GM03348 (cell line): ENCODE results near the gene TREML1.
"Not testable (repeated sequence)": the region's sequence is repeated elsewhere in the genome, so short reads cannot be mapped to it uniquely, and the experiment has no call there.

Source experiments
- DNase-seq: peaks from one replicate; pipeline ENCODE4 v3.0.0; 2012; ENCODE audit warnings: low spot score

TREML1 gene, protein sequence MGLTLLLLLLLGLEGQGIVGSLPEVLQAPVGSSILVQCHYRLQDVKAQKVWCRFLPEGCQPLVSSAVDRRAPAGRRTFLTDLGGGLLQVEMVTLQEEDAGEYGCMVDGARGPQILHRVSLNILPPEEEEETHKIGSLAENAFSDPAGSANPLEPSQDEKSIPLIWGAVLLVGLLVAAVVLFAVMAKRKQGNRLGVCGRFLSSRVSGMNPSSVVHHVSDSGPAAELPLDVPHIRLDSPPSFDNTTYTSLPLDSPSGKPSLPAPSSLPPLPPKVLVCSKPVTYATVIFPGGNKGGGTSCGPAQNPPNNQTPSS

DNA sequence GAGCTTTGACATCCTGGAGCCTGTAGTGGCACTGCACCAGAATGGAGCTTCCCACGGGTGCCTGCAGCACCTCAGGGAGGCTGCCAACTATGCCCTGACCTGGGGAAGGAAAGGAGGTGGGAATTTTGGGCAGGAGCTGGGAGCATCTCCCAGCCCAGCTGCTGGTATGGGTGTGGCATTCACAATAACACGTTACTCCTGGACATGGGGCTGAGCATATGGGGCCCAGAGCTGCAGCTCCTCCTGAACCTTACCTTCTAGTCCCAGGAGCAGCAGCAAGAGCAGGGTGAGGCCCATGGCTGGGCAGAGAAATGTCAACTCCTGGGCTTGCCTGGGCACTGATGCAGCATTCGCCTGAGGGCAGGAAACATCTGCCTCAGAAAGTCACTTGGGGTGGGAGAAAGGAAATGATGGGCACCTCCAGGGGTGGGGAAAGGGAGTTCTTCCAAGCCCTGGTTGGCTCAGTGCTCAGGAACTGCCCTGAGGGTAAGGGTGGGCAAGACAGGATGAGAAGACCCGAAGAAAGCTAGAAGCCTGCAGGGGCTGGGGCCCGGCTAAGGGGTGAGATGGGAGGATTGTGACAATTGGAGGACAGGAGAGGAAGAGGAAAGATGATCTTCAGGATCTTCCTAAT is at the start of gene TREML1:
TREML1 (minus strand) TSS at position 356 of the 634 bp plus-strand sequence; CDS start at position 297, 59 bp downstream.
- no peak for DNase-seq

GRCh38 chr6:41201764-41202173 is 47.6 kb upstream of the TREML1 start:
- DNase-seq, result no peak

DNA sequence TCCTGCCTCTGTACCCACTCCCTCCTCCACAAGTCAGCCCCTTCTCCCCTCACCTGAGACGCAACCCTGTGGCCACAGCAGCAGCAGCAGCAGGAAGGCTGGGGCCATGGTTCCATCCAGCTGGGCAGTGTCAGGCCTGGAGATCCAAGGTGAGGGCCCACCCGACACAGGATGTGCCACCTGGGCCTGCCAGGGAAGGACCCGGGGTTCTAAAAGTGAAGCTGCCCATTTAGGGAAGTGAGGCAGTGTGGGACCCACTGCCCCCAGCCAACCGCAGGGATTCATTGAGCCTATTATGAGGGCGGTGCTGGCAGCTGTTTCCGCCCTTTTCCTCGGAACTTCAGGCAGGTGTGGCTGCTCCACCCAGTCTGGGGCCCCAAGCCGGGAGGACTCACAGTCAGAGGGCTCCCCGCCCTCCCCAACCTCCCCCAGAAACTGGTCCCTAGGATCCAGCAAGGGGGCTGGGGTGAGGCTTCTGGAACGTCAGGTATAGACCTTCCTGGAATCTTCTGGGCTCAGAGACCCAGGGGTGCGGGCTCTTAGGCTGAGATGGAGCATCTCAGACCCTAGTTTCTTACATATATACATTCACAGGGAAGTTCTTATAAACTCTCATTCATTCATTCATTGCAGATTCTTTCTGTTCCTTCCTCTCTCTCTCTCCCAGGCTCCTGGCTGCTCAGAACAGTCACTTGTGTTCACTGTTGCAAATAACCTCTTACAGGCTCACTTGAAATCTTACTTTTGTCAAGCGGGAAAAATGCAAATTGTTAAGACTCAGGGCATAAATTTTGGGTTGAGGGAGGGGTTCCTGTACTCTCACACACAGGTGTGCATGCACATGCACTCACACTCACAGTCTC is 47.0 kb upstream of the TREML1 start, which contains the start of gene TREML2:
TREML2 (minus strand) TSS at position 249 of the 863 bp plus-strand sequence; CDS start at position 108, 141 bp downstream.
- DNase-seq, result no peak

DNA sequence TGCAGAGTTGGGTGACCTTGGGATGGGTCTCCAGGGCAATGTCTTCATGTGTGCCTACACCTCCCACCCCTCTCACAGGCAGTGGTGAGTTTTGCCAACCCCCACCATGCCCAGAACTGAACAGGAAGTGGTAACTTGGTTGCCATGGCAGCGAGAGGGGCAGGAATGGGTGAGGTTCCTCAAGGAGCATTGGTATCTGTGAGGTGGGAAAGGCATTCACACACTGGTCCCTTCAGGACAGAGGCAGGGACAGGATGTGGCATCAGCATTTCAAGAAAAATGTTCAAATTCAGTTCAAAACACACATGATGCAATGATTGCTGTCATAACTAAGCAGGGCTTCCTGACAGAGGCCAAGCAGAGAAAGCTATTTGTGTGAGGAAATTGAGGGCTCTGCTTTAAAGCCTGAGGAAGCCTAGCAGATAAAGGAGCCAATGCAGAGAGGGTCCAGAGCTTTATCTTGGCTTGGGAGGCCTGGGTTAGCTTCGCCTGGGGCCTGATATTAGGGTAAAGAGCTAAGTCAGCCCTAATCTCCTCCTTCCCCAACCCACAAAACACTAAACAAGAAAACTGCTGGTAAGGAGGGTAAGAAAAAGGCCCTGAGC is 46.3 kb upstream of the TREML1 start:
- DNase-seq, result no peak

DNA sequence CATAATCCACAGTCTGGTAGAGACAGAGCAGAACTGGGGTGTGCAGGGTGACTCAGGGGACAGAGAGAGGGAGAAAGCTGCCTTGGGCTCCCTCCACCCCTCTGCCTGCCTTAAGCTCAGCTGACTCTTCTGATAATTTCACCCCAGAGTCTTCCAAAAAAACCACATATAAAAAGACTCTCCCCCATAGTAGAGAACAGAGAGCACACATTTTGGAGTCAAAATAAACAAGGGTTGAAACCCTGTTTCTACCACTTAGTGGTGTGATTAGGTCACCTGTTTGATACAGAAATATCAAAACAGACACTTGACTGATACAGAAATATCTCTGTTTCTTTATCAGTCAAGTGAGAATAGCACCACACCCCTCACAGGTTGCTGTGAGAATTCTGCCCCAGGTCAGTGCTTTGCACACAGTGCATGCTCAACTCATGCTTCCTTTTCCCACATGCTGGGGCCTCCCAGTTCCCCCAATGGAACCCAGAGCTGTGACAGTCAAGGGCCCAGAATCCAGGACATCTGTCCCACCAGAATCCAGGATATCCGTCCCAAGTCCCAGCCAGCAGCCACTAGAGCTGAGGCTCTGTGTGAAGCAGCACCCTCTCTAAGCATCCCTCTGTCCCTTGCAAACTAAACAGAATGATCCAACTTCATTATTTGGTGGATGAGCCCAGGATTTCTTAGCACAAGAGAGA is 45.6 kb upstream of the TREML1 start:
- DNase-seq, result no peak

- no peak for DNase-seq
These were observed 43.1 kb upstream of the TREML1 start for GRCh38 chr6:41197234-41197633.

GRCh38 chr6:41194386-41194785 is 40.2 kb upstream of the TREML1 start:
- no peak for DNase-seq

DNA sequence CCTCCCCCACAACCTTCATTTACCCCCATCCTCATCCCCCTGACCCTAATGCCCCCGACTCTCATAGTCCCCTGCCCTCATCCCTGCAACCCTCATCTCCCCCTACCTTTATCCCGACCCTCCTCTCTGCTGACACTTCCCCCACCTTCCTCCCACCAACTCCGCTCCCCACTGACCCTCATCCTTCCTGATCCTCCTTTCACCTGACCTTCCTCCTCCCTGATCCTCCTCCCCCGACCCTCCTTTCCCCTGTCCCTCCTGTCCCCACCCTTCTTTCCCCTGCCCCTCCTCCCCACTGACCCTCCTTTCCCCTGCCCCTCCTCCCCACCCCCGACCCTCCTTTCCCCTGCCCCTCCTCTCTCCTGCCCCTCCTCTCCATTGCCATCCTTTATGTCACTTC is 39.7 kb upstream of the TREML1 start:
- DNase-seq, result no peak

DNA sequence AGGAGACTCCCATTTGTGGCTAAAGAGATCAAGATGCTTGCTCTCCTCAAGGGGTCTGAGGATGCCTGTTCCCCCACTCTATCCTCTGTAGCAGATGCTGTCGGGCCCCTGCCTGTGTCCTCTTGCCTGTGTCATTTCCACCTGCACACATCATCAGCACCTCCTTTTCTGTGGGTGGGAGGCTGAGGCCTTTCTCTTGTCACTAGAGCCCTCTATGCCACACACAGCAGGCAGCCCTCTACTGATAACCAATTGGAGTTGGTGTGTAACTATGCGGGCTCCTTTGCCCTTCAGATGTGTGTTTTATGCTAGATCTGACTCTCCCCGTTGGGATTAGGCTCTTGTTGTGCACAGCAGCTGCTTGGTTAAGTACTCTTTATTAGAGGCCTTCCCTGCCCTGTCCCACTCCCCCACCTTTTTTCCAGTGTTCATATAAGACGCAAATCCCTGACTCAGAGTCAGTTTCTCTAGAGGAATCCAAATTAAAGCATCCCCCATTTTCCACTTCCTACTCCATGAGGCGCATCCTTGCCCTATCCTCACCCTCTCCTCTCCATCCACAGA is 39.1 kb upstream of the TREML1 start:
- DNase-seq, result no peak

DNA sequence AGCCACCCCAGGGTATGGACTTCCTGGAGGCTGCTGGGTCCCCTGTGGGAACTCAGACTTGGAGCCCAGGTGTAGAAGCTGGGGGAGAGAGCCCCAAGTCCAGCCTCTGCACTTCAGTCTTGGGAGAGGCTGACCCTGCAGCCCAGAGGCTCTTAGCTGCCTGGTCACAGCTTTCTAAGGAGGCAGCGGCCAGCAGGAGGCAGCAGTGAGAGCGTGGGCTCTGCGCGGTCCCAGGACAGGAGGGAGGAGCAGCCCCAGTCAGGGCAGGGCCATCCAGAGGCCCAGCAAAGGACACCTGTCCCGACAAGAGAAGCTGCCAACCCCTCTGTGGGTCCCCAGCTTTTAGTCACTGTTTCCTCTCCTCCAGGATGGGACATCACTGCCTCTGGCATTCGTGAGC is 37.4 kb upstream of the TREML1 start:
- peak; percentile 57 for DNase-seq

DNA sequence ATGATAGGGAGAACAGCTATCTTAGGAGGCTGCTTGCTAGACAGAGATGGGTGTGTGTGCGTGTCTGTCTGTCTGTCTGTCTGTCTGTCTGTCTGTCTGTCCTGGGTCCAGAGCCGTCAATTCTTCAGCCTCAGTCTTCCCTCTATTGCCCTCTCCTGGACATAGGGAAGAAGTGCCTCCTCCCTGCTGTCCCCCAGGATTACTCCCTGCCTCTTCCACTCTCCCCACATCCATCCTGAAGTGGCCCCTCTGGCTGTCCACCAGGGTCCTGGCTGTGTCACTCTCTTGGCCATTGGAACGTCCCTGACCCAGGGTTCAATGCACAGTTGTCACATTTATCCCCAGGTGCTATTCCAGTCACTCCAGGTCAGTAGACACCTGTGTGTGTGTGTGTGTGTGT is 36.6 kb upstream of the TREML1 start:
- DNase-seq, result no peak

DNA sequence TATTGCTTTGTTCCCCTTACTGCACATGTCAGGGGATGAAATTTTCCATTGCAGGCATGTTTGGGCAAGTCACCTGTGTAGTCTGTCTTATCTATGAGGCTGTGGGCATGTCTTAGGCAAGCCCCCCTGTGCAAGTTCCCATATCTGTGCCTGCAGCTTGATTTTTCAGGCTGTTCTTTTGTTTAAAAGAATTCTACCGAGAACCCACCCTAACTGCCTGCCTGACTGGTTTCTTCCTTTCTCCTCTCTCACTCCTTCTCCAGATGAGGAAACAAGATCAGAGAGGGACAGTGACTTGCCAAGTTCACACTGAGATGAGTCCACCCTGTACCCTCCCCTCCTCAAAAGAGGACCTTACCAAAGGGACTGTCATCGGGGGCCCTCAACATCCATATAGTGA is 35.8 kb upstream of the TREML1 start:
- DNase-seq, result no peak

GRCh38 chr6:41189046-41189445 is 34.9 kb upstream of the TREML1 start:
- not testable (repeated sequence) for DNase-seq

DNA sequence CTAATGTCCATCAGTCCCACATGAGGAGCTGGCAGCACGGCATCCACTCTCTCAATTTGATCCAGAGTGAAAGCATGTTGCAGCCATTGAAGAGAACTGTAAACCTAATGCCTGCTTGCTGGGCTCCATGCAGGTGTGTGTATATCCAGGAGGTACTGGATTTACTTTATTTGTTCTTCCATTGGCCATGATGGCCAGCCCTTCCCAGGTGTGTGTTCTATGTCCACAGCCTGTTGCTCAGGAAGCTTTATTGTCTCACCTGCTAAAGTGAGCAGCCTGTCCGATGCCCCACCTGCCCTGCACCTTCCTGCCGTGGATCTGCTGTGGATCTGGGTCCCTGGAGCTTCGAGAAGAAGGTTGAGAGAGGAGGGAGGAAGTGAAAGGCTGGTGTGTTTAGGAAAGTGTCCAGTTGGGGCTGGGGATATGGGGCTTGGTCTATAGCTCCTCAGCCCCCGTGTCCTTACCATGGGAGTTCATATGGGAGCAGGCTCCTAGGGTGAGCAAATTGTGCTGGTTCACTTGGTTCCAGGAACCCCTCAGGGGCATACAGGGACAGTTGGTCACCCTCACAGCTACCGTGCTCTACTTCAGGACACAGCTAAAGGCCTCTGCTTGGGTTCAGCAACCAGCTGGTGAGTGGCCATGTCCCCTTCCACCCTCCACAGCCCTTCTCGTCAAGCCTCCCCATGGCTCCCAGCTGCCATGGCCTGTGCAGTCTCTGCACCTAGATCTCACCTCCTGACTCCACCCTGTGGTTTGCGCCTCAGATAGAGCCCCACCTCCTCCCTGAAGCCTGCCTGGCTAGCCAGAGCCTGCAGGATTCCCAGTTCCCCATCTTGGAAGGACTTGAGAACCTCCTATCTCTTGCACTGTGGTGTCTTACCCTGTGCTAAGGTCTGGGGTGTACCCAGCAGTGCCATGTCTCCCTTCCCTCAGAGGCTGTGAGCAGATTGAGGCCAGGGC is 34.1 kb upstream of the TREML1 start:
- DNase-seq, result no peak

- no peak for DNase-seq
These were observed 31.9 kb upstream of the TREML1 start for GRCh38 chr6:41186031-41186562.

DNA sequence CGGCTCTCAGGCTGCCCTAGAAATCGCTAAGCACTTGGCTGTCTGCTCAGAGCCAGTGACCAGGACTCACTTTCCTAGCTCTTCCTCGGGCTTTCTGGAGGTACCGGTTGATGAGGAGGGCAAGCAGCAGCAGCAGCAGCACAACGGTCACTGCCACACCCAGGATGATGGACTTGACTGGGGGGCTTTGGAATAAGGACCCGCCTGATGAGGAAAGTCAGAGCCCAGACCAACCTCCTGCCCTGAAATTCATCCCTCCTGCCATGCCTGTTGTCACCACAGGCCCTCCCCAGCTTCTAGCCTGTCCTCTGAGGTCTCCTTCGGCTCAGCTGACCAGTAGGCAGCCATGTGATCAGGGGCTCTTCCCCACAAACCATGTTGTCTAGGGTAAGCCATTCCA is 30.6 kb upstream of the TREML1 start:
- DNase-seq, result no peak

DNA sequence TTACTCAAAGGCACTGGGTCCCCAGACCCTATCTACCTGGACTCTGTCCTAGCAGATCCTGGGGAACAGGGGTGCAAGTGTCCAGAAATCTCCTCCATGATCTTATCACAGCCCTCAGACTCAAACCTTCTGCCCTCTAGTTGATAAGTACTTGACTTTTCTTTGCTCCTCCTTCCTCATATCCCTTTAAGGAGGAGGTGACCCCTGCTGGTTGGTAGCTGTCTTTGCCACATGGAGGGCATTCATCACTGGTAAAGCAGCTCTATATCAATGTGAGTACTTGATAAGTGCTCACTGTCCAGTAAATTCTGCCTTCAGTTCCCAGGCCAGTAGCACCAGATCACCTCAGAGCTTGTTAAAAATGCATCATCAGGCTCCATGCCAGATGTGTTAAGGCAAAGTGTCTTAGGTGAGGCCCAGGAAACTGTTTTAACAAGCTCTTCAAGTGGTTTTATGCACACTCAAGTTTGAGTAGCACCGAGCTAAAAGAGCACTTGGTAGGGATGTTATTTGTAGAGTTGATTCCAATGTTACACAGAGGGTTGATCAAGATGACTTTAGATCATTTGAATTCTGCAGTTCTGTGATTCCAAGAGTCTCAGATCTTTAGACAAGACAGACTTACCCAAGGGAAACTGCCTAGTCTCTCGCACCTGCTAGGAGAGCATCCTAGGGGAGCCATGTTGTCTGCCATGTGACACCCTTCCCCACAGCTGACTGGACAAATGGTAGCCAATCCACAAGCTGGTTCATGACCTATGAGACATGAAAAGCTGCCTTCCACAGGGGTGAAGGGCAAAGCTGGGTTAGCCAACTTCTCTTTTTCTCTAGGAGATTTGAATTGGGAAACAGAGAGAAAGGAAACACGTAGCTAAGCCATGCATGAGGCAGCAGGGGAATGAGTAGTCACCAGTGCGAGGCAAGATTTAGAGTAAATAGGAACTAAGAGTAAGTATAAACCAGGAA is 28.2 kb upstream of the TREML1 start:
- peak; percentile 42 for DNase-seq

DNA sequence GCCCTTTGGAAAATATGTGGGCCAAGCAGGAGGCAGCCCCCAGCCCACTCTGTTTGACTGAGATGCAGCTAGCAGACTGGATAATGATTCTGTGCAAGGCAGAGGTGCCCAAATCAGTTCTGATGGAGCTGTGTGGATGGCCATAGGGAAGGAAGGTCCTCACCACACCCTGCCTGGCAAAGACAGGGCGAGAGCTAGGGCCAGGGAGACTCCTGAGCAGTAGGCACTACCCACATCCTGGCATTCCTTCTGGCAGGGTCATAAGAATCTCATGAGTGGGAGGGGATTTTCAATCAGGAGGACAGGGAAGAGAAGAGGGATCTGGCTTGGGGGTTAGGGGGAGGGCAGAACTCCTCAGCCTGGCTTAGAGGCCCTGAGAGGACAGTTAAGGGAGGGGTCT is 27.4 kb upstream of the TREML1 start:
- no peak for DNase-seq

DNA sequence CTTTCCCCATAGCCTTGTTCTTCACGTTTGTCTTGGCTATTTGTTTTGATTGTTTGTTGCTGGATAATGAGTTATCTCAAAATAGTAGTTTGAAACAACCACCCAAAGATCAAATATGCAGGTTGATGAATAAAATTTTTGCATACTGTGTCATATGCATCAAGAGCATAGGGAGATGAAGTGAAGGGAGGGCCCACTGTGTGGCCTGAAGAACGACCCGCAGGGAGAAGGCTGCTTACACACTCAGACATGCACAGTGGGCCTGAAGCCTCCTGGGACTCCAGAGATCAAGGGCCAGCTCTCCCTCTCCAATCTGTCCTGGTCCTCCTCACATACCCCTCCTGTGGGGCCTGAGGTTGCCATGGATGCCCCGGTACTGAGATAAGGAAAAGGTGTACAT is 25.0 kb upstream of the TREML1 start:
- DNase-seq, result no peak
